HUES48 (cell line): ENCODE data around the gene PADI3.

Experiments used
- H3K27ac ChIP-seq: one replicate; pipeline ENCODE4 v1.7.0; 2013; ENCODE audit warnings: low read depth, low read length, inconsistent platforms
- H3K27me3 ChIP-seq: 2 replicates; pipeline ENCODE4 v1.6.1; 2013; ENCODE audit warnings: mild to moderate bottlenecking, low read length; ENCODE audit not compliant: control insufficient read depth, insufficient read depth
- H3K36me3 ChIP-seq: 2 replicates; pipeline ENCODE4 v1.6.1; 2013; ENCODE audit warnings: low read length; ENCODE audit not compliant: control insufficient read depth, insufficient read depth
- H3K4me1 ChIP-seq: 2 replicates; pipeline ENCODE4 v1.6.1; 2013; ENCODE audit warnings: mild to moderate bottlenecking, low read length; ENCODE audit not compliant: control insufficient read depth, insufficient read depth
- H3K4me3 ChIP-seq: 2 replicates; pipeline ENCODE4 v1.5.1; 2013; ENCODE audit warnings: mild to moderate bottlenecking, low read depth, low read length
- H3K9ac ChIP-seq: 2 replicates; pipeline ENCODE4 v1.6.1; 2013; ENCODE audit warnings: mild to moderate bottlenecking, low read depth, low read length, moderate library complexity
- H3K9me3 ChIP-seq: 2 replicates; pipeline ENCODE4 v1.6.1; 2013; ENCODE audit warnings: low read length; ENCODE audit not compliant: control insufficient read depth, insufficient read depth

Gene PADI3

GRCh38 chr1:17289721-17290120 lies 40.8 kb downstream of the PADI3 start:
- H3K4me3 ChIP-seq = no peak overlapping the region

GRCh38 chr1:17290553-17290952 lies 41.7 kb downstream of the PADI3 start:
- Histone ChIP-seq H3K9ac (no peak overlapping the region), H3K36me3 (no peaks in the 10 kb centered on the region), H3K4me3 (no peak overlapping the region), H3K9me3 (no peaks in the 10 kb centered on the region), H3K27me3 (no peaks in the 10 kb centered on the region), H3K27ac (no peak overlapping the region), H3K4me1 (no peaks in the 10 kb centered on the region)

More at GRCh38 chr1:17289721-17290120, 40.8 kb downstream of the PADI3 start:
- Histone ChIP-seq H3K27ac (no peak overlapping the region), H3K36me3 (no peaks in the 10 kb centered on the region), H3K27me3 (no peaks in the 10 kb centered on the region), H3K9me3 (no peaks in the 10 kb centered on the region), H3K4me1 (no peaks in the 10 kb centered on the region), H3K9ac (no peak overlapping the region)

GRCh38 chr1:17292299-17293160 lies 43.6 kb downstream of the PADI3 start:
- no peaks in the 10 kb centered on the region for H3K4me1 ChIP-seq

GRCh38 chr1:17293681-17294425 lies 45.0 kb downstream of the PADI3 start:
- no peaks in the 10 kb centered on the region for H3K27me3 ChIP-seq
- H3K27ac ChIP-seq = no peak overlapping the region

More at GRCh38 chr1:17292299-17293160, 43.6 kb downstream of the PADI3 start:
- Histone ChIP-seq H3K4me3 (no peak overlapping the region), H3K27me3 (no peaks in the 10 kb centered on the region), H3K27ac (no peak overlapping the region), H3K9me3 (no peaks in the 10 kb centered on the region), H3K36me3 (no peaks in the 10 kb centered on the region), H3K9ac (no peak overlapping the region)

GRCh38 chr1:17295292-17295691 lies 46.4 kb downstream of the PADI3 start:
- Histone ChIP-seq H3K4me1 (no peaks in the 10 kb centered on the region), H3K27ac (no peak overlapping the region), H3K9me3 (no peaks in the 10 kb centered on the region), H3K27me3 (no peaks in the 10 kb centered on the region), H3K9ac (no peak overlapping the region), H3K36me3 (no peaks in the 10 kb centered on the region), H3K4me3 (no peak overlapping the region)

More at GRCh38 chr1:17293681-17294425, 45.0 kb downstream of the PADI3 start:
- H3K4me1 ChIP-seq = no peaks in the 10 kb centered on the region
- no peaks in the 10 kb centered on the region for H3K9me3 ChIP-seq
- H3K9ac ChIP-seq = no peak overlapping the region
- no peak overlapping the region for H3K4me3 ChIP-seq
- H3K36me3 ChIP-seq = no peaks in the 10 kb centered on the region

- no peak overlapping the region for H3K9ac ChIP-seq
- H3K4me1 ChIP-seq = no peaks in the 10 kb centered on the region
- H3K36me3 ChIP-seq = no peaks in the 10 kb centered on the region
- H3K9me3 ChIP-seq = peaks cover 5% of the 10 kb centered on the region; the same call in 1 of the 2 replicates
- H3K27me3 ChIP-seq = no peaks in the 10 kb centered on the region
- H3K27ac ChIP-seq = no peak overlapping the region
- no peak overlapping the region for H3K4me3 ChIP-seq
These were observed 47.2 kb downstream of the PADI3 start for GRCh38 chr1:17296086-17296485.

- Histone ChIP-seq H3K9me3 (peaks cover 19% of the 10 kb centered on the region), H3K36me3 (no peaks in the 10 kb centered on the region), H3K4me1 (no peaks in the 10 kb centered on the region), H3K4me3 (no peak overlapping the region), H3K27me3 (no peaks in the 10 kb centered on the region), H3K9ac (no peak overlapping the region), H3K27ac (no peak overlapping the region)
These were observed 49.1 kb downstream of the PADI3 start for GRCh38 chr1:17297991-17298390.

GRCh38 chr1:17301767-17302166 lies 52.9 kb downstream of the PADI3 start:
- H3K4me3 ChIP-seq = no peak overlapping the region
- H3K9me3 ChIP-seq = peaks cover 19% of the 10 kb centered on the region
- no peaks in the 10 kb centered on the region for H3K36me3 ChIP-seq
- H3K4me1 ChIP-seq = no peaks in the 10 kb centered on the region
- H3K27ac ChIP-seq = no peak overlapping the region
- H3K9ac ChIP-seq = no peak overlapping the region
- H3K27me3 ChIP-seq = no peaks in the 10 kb centered on the region

- H3K9ac ChIP-seq = no peak overlapping the region
- H3K4me1 ChIP-seq = no peaks in the 10 kb centered on the region
- no peaks in the 10 kb centered on the region for H3K27me3 ChIP-seq
- H3K36me3 ChIP-seq = no peaks in the 10 kb centered on the region
- peaks cover 19% of the 10 kb centered on the region for H3K9me3 ChIP-seq
- no peak overlapping the region for H3K4me3 ChIP-seq
- no peak overlapping the region for H3K27ac ChIP-seq
These were observed 55.4 kb downstream of the PADI3 start for GRCh38 chr1:17304151-17304825.

GRCh38 chr1:17304826-17305175 lies 55.9 kb downstream of the PADI3 start:
- Histone ChIP-seq H3K27ac (no peak overlapping the region), H3K9me3 (peaks cover 19% of the 10 kb centered on the region), H3K4me1 (no peaks in the 10 kb centered on the region), H3K9ac (no peak overlapping the region), H3K4me3 (no peak overlapping the region), H3K27me3 (no peaks in the 10 kb centered on the region), H3K36me3 (no peaks in the 10 kb centered on the region)
